HL-60 (cell line): ENCODE data around the gene SERPINA1.

ENCODE experiments used
- DNase-seq, 2 experiments: peaks; one replicate each; pipeline ENCODE4 v3.0.0-alpha.2; 2010 to 2020; ENCODE audit warnings: low read depth in 1 of 2, low spot score in 1 of 2
- H3K27ac ChIP-seq: fragments of 250-450 bp; sonication (Bioruptor Pico); replicated peaks from 2 replicates; pipeline ENCODE4 v1.5.1; 2020; ENCODE audit warnings: mild to moderate bottlenecking, moderate library complexity
- H3K27me3 ChIP-seq: fragments of 250-450 bp; sonication (Bioruptor Pico); 2 replicates; pipeline ENCODE4 v1.5.1; 2021; ENCODE audit warnings: mild to moderate bottlenecking, moderate library complexity; ENCODE audit not compliant: insufficient read depth, poor library complexity, severe bottlenecking
- H3K4me3 ChIP-seq: replicated peaks from 2 replicates; pipeline ENCODE4 v1.5.1; 2011; ENCODE audit warnings: mild to moderate bottlenecking, control low read depth, low read length; ENCODE audit not compliant: insufficient read depth
- GABPA ChIP-seq: IDR thresholded peaks from 2 replicates; pipeline ENCODE4 v1.6.1; 2012; ENCODE audit warnings: low read depth
- POLR2AphosphoS5 ChIP-seq: IDR thresholded peaks from 2 replicates; pipeline ENCODE4 v1.6.1; 2012; ENCODE audit warnings: low read depth
- SPI1 ChIP-seq: IDR thresholded peaks from 2 replicates; pipeline ENCODE4 v1.6.1; 2012; ENCODE audit warnings: low read depth, mild to moderate bottlenecking, borderline replicate concordance
- long read RNA-seq: library from polyadenylated mRNA; unstranded; transcript quantifications from one replicate; pipeline ENCODE4 v2.0.0, GENCODE V29; 2020
- TF ChIP-seq, protein P1 (sequence below): IDR thresholded peaks from one replicate; pipeline ENCODE4 v1.5.1; 2011; ENCODE audit warnings: low read length, control low read depth, inconsistent platforms; ENCODE audit not compliant: insufficient read depth
- TF ChIP-seq, protein P2 (sequence below): IDR thresholded peaks from 2 replicates; pipeline ENCODE4 v1.6.1; 2012; ENCODE audit warnings: low read depth; ENCODE audit not compliant: insufficient replicate concordance

The SERPINA1 gene
- long read RNA-seq, transcript SERPINA1-207 (5 exons, 3,144 nt), result major isoform, 94 of 101 reads
- long read RNA-seq, partial matches to known transcripts, result 1 of 101 reads
- long read RNA-seq, other reads (novel, unspliced or antisense), result 1 of 101 reads

DNA sequence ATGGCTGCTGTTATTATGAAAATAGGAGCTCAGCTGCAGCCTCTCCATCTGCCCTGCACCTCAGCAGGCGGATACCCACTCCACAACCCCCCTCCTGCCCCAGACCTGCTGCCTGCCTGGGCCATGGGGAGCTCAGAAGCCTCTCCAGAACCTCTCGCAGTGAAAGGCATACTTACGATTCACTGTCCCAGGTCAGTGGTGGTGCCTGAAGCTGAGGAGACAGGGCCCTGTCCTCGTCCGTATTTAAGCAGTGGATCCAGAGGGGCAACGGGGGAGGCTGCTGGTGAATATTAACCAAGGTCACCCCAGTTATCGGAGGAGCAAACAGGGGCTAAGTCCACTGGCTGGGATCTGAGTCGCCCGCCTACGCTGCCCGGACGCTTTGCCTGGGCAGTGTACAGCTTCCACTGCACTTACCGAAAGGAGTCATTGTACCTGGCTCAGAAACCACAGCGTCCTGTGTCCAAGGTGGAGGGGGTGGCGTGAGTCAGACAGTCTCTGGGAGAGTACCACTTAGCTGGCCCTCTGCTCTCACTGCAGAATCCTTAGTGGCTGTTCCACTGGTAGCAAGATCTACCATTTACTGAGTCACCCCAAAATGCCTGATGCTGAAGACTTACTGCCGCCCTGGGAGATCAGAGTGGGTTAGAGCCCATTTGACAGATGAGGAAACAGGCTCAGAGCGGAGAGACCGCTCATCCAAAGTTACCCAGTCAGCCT lies at the start of gene SERPINA1:
SERPINA1 (minus strand) TSS at position 219 of the 720 bp plus-strand sequence. CDS start 5,365 bp downstream, outside the sequence.
- no peaks in the 10 kb centered on the region for H3K27me3 ChIP-seq
- no peak for DNase-seq
- no peak within 1 kb of the TSS for H3K4me3 ChIP-seq
- 0 out of 2 replicates have a peak within 1 kb of the TSS, but pooled peaks have one; percentile 5 for H3K27ac ChIP-seq
- TF ChIP-seq SPI1, result no peak
- TF ChIP-seq, protein P1, sequence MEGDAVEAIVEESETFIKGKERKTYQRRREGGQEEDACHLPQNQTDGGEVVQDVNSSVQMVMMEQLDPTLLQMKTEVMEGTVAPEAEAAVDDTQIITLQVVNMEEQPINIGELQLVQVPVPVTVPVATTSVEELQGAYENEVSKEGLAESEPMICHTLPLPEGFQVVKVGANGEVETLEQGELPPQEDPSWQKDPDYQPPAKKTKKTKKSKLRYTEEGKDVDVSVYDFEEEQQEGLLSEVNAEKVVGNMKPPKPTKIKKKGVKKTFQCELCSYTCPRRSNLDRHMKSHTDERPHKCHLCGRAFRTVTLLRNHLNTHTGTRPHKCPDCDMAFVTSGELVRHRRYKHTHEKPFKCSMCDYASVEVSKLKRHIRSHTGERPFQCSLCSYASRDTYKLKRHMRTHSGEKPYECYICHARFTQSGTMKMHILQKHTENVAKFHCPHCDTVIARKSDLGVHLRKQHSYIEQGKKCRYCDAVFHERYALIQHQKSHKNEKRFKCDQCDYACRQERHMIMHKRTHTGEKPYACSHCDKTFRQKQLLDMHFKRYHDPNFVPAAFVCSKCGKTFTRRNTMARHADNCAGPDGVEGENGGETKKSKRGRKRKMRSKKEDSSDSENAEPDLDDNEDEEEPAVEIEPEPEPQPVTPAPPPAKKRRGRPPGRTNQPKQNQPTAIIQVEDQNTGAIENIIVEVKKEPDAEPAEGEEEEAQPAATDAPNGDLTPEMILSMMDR, result no peak
- TF ChIP-seq, protein P2, sequence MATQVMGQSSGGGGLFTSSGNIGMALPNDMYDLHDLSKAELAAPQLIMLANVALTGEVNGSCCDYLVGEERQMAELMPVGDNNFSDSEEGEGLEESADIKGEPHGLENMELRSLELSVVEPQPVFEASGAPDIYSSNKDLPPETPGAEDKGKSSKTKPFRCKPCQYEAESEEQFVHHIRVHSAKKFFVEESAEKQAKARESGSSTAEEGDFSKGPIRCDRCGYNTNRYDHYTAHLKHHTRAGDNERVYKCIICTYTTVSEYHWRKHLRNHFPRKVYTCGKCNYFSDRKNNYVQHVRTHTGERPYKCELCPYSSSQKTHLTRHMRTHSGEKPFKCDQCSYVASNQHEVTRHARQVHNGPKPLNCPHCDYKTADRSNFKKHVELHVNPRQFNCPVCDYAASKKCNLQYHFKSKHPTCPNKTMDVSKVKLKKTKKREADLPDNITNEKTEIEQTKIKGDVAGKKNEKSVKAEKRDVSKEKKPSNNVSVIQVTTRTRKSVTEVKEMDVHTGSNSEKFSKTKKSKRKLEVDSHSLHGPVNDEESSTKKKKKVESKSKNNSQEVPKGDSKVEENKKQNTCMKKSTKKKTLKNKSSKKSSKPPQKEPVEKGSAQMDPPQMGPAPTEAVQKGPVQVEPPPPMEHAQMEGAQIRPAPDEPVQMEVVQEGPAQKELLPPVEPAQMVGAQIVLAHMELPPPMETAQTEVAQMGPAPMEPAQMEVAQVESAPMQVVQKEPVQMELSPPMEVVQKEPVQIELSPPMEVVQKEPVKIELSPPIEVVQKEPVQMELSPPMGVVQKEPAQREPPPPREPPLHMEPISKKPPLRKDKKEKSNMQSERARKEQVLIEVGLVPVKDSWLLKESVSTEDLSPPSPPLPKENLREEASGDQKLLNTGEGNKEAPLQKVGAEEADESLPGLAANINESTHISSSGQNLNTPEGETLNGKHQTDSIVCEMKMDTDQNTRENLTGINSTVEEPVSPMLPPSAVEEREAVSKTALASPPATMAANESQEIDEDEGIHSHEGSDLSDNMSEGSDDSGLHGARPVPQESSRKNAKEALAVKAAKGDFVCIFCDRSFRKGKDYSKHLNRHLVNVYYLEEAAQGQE, result no peak
- TF ChIP-seq GABPA, result no peak
- TF ChIP-seq POLR2AphosphoS5, result no peak

DNA sequence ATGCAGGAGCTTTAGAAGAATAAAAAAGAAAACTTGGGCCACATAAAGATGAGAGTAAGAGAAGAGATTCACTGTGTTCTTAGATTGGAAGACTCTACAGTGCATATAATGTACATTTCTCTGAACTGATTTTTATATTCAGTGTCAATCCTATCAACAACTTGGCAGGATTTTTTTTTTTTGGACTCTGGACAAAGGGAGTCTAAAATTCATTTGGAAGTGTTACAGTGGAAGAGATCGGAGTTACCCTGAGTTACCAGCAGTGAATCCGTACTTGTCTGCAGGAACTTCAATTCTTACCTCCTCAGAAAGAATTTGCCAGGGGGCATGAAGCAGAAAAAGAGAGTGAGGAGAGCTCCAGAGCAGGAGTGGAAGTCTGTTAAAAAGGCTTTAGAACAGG lies 40.2 kb upstream of the SERPINA1 start:
- H3K4me3 ChIP-seq, result no peak overlapping the region
- H3K27me3 ChIP-seq, result peaks cover 2% of the 10 kb centered on the region
- no peak for DNase-seq
- TF ChIP-seq POLR2AphosphoS5, result no peak
- TF ChIP-seq SPI1, result no peak
- TF ChIP-seq, protein P2, result no peak
- TF ChIP-seq GABPA, result no peak
- TF ChIP-seq, protein P1, result no peak
- H3K27ac ChIP-seq, result no peak overlapping the region

DNA sequence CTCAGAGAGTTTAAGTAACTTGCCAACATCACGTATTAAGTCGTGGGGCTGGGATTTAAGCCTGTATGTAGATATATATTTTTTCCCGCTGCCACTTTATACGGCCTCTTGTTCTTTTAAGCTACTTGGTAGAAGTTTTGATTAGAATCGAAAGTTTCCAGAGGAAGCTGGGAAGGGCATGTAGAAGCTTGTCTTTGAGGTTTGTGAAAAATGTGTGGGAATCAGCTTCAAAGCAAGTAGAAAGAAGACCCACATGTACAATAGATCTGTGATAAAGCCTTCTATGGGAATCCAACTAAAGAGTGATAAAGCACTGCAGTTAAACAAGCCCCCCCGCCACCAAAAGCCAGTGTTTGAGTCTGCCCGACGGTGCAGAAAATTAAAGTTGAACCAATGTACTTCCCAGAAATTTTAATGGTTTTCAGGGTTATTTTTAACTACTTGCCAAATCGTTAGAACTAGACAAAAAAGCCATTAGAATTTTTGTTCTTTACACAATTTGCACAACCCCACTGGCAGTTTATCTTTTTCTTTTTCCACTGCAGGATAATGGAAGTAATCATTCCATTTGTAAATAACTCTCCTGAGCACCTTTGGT lies 38.7 kb upstream of the SERPINA1 start:
- no peak for TF ChIP-seq GABPA
- TF ChIP-seq, protein P2, result no peak
- no peak for TF ChIP-seq POLR2AphosphoS5
- TF ChIP-seq, protein P1, result no peak
- no peak for TF ChIP-seq SPI1
- no peak for DNase-seq
- Histone ChIP-seq H3K4me3 (no peak overlapping the region), H3K27ac (no peak overlapping the region), H3K27me3 (peaks cover 2% of the 10 kb centered on the region)
